RWPE2 (cell line): ENCODE data around the gene ACTR3C.

Experiments
- ATAC-seq: fragments of 200-7000 bp; cut with Tn5 transposase; 3 replicates; pipeline ENCODE4 v1.9.1; 2021; ENCODE audit warnings: low read depth
- DNase-seq: peaks from one replicate; pipeline ENCODE4 v3.0.0-alpha.2; 2020; ENCODE audit warnings: low spot score
- H3K27ac ChIP-seq: fragments of 450-650 bp; 2 replicates; pipeline ENCODE4 v1.5.1; 2017; ENCODE audit warnings: mild to moderate bottlenecking; ENCODE audit not compliant: poor library complexity, severe bottlenecking
- H3K27me3 ChIP-seq: fragments of 250-450 bp; sonication (Bioruptor Pico); 2 replicates; pipeline ENCODE4 v1.5.1; 2021; ENCODE audit warnings: mild to moderate bottlenecking, moderate library complexity; ENCODE audit not compliant: insufficient read depth, poor library complexity, severe bottlenecking
- H3K36me3 ChIP-seq: fragments of 250-450 bp; sonication (Bioruptor Pico); 2 replicates; pipeline ENCODE4 v1.5.1; 2020; ENCODE audit warnings: low read depth, mild to moderate bottlenecking, moderate library complexity
- H3K4me1 ChIP-seq: fragments of 250-450 bp; sonication (Bioruptor Pico); 2 replicates; pipeline ENCODE4 v1.5.1; 2021; ENCODE audit warnings: mild to moderate bottlenecking, moderate library complexity; ENCODE audit not compliant: insufficient read depth, poor library complexity, severe bottlenecking
- H3K4me3 ChIP-seq: fragments of 250-450 bp; sonication (Bioruptor Pico); 2 replicates; pipeline ENCODE4 v1.5.1; 2021; ENCODE audit warnings: mild to moderate bottlenecking, moderate library complexity; ENCODE audit not compliant: severe bottlenecking
- H3K9me3 ChIP-seq: fragments of 250-450 bp; sonication (Bioruptor Pico); 2 replicates; pipeline ENCODE4 v1.5.1; 2021; ENCODE audit warnings: mild to moderate bottlenecking, moderate library complexity; ENCODE audit not compliant: severe bottlenecking
- CTCF ChIP-seq: fragments of 450-650 bp; IDR thresholded peaks from one replicate; pipeline ENCODE4 v1.5.1; 2017; ENCODE audit warnings: mild to moderate bottlenecking, moderate library complexity; ENCODE audit not compliant: poor library complexity, severe bottlenecking

The ACTR3C gene

GRCh38 chr7:150322833-150323681 is at the start of gene ACTR3C, which contains the start of gene LRRC61:
ACTR3C (minus strand) TSS chr7:150323545; CDS start chr7:150295296, 28,249 bp downstream.
LRRC61 (plus strand) TSS chr7:150323355; CDS start chr7:150336862, 13,507 bp downstream.
- ATAC-seq, result peak; percentile 76
- Histone ChIP-seq H3K4me1 (peaks cover 7% of the 10 kb centered on the region), H3K36me3 (peaks cover 25% of the 10 kb centered on the region), H3K9me3 (no peaks in the 10 kb centered on the region), H3K27ac (peak within 1 kb of the TSS; percentile 58), H3K4me3 (peak within 1 kb of the TSS; percentile 83), H3K27me3 (no peaks in the 10 kb centered on the region)
- TF ChIP-seq CTCF, result peak; percentile 32
- no peak for DNase-seq

- ATAC-seq (no peak), DNase-seq (no peak)
- peaks cover 16% of the 10 kb centered on the region for H3K36me3 ChIP-seq
- H3K4me1 ChIP-seq, result peaks cover 4% of the 10 kb centered on the region
- H3K27ac ChIP-seq, result no peak overlapping the region
- TF ChIP-seq CTCF, result no peak
- H3K4me3 ChIP-seq, result no peak overlapping the region
- no peaks in the 10 kb centered on the region for H3K9me3 ChIP-seq
- no peaks in the 10 kb centered on the region for H3K27me3 ChIP-seq
Observed at GRCh38 chr7:150372271-150373048, 49.1 kb upstream of the ACTR3C start.

GRCh38 chr7:150371996-150372270 is 48.6 kb upstream of the ACTR3C start:
- TF ChIP-seq CTCF, result no peak
- no peaks in the 10 kb centered on the region for H3K27me3 ChIP-seq
- no peak overlapping the region for H3K27ac ChIP-seq
- no peak for ATAC-seq
- H3K4me3 ChIP-seq, result no peak overlapping the region
- no peaks in the 10 kb centered on the region for H3K9me3 ChIP-seq
- DNase-seq, result no peak
- H3K36me3 ChIP-seq, result peaks cover 16% of the 10 kb centered on the region
- H3K4me1 ChIP-seq, result peaks cover 4% of the 10 kb centered on the region

GRCh38 chr7:150371131-150371995 is 48.0 kb upstream of the ACTR3C start:
- Histone ChIP-seq H3K9me3 (no peaks in the 10 kb centered on the region), H3K36me3 (peaks cover 16% of the 10 kb centered on the region), H3K27me3 (no peaks in the 10 kb centered on the region), H3K4me1 (peaks cover 4% of the 10 kb centered on the region), H3K27ac (no peak overlapping the region), H3K4me3 (no peak overlapping the region)
- ATAC-seq, result no peak
- no peak for DNase-seq
- TF ChIP-seq CTCF, result no peak
